ENCODE results near the gene SIGLEC10.
"Not testable (repeated sequence)": the region's sequence is repeated elsewhere in the genome, so short reads cannot be mapped to it uniquely, and the experiment has no call there.

SIGLEC10 gene

DNA sequence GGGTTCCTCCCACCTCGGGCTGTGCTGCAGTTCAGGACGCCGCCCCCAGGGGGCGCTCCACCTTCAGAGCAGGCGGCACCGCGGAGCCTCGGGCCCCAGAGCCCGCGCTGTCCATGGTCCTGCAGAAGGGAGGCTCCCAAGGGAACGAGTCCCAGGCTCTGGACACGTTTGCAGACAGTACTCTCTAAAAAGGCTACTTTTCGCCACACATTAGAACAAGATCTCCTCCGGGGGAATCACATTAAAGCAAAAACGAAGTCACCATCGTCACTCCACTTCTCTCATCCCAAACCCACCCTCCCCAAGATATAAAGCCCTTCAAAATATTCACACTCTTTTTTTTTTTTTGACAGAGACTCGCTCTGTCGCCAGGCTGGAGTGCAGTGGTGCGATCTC is 4.6 kb upstream of the SIGLEC10 start:
- no peaks in the 10 kb centered on the region for H3K79me1 ChIP-seq (ENCODE audit: low read length)
- no peaks in the 10 kb centered on the region for H3K79me2 ChIP-seq (ENCODE audit: control insufficient read depth, insufficient read depth, low read length, poor library complexity)
- H3K14ac ChIP-seq (ENCODE audit: low read length): no peak overlapping the region
- H3K4ac ChIP-seq (ENCODE audit: low read depth, low read length): no peak overlapping the region
- H3K27ac ChIP-seq (ENCODE audit: low read depth, low read length): no peak overlapping the region
- no peak overlapping the region for H2BK120ac ChIP-seq (ENCODE audit: insufficient read depth, low read length, poor library complexity)
- no peak overlapping the region for H2BK5ac ChIP-seq (ENCODE audit: low read depth, low read length, poor library complexity)
- no CpG with 5 or more reads among the region's 19 CpGs for WGBS (ENCODE audit: extremely low coverage, insufficient coverage, insufficient read length)
- H2AFZ ChIP-seq (ENCODE audit: insufficient read depth, low read length, poor library complexity): no peak overlapping the region
- H3K27me3 ChIP-seq (ENCODE audit: insufficient read depth, low read length): no peaks in the 10 kb centered on the region
- peaks cover 8% of the 10 kb centered on the region for H3K9me3 ChIP-seq (ENCODE audit: insufficient read depth, low read depth, low read length)
- H4K8ac ChIP-seq (ENCODE audit: low read depth, low read length): no peak overlapping the region
- no peak overlapping the region for H4K12ac ChIP-seq (ENCODE audit: low read depth, low read length)
- no peak overlapping the region for H2AK5ac ChIP-seq (ENCODE audit: low read length)
- no peak overlapping the region for H3K4me3 ChIP-seq (ENCODE audit: low read depth, low read length)
- no peak overlapping the region for H3K4me2 ChIP-seq (ENCODE audit: low read length)
- H2BK12ac ChIP-seq (ENCODE audit: low read length): no peak overlapping the region
- no peak overlapping the region for H3K18ac ChIP-seq (ENCODE audit: low read length)
- H3K23ac ChIP-seq (ENCODE audit: low read length): no peak overlapping the region
- DNase-seq: peak; percentile 77 to 96
- no peaks in the 10 kb centered on the region for H3K4me1 ChIP-seq (ENCODE audit: control insufficient read depth in 1 of 2, insufficient read depth in 2 of 2, low read length in 2 of 2)
- no peak overlapping the region for H3K9ac ChIP-seq (ENCODE audit: low read length)
- H4K91ac ChIP-seq (ENCODE audit: low read depth, low read length): no peak overlapping the region
- no peaks in the 10 kb centered on the region for H3K36me3 ChIP-seq (ENCODE audit: control insufficient read depth in 1 of 2, insufficient read depth in 2 of 2, low read length in 2 of 2)

DNA sequence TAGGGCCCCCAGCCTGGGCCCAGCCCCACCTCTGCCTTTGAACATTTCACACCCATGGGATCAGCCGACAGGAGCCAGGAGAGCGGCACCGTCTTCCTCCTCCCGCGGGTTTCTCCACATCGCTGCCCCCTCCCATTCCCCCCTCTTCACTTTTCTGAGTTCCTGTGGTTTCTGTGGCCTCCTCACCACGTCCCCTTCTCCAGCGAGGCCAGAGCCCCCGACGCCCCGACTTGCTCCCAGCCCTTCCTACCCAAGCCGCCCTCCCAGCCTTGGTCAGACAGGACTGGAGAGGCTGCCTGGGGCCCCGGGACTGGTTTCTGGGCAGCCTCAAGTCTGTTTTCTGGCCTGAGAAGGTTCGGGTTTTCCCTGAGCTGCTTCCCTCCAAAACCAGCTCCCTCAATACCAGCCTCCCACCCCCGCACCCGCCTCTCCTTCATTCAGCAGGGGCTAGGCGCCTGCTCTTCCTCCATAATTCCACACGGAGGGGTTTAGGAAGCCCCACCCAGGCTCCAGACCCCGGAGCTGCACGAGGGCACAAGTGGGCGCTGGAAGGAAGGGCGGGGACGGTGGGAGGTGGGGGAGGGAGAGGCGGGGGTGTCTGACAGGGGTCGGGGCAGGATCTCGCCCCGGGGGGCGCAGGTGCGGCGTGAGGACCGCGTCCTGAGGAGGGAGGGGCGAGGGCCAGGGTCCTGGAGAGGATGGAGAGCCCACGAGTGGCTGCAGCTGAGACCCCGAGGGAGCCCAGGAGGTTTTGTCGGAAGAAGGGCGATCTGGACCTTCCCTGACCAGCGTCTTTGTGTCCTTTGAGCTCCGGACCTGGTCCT is 4.0 kb upstream of the SIGLEC10 start:
- no peak overlapping the region for H4K91ac ChIP-seq (ENCODE audit: low read depth, low read length)
- peak overlapping the region; percentile 23 for H3K4me3 ChIP-seq (ENCODE audit: low read depth, low read length)
- no peak overlapping the region for H3K18ac ChIP-seq (ENCODE audit: low read length)
- no peak overlapping the region for H2BK5ac ChIP-seq (ENCODE audit: low read depth, low read length, poor library complexity)
- no peak overlapping the region for H3K27ac ChIP-seq (ENCODE audit: low read depth, low read length)
- H3K4ac ChIP-seq (ENCODE audit: low read depth, low read length): no peak overlapping the region
- no peak overlapping the region for H3K9ac ChIP-seq (ENCODE audit: low read length)
- H3K14ac ChIP-seq (ENCODE audit: low read length): no peak overlapping the region
- no peaks in the 10 kb centered on the region for H3K4me1 ChIP-seq (ENCODE audit: control insufficient read depth in 1 of 2, insufficient read depth in 2 of 2, low read length in 2 of 2)
- H4K8ac ChIP-seq (ENCODE audit: low read depth, low read length): no peak overlapping the region
- no peak overlapping the region for H2BK120ac ChIP-seq (ENCODE audit: insufficient read depth, low read length, poor library complexity)
- no peaks in the 10 kb centered on the region for H3K79me1 ChIP-seq (ENCODE audit: low read length)
- no peak overlapping the region for H4K12ac ChIP-seq (ENCODE audit: low read depth, low read length)
- no peak overlapping the region for H3K23ac ChIP-seq (ENCODE audit: low read length)
- no peaks in the 10 kb centered on the region for H3K36me3 ChIP-seq (ENCODE audit: control insufficient read depth in 1 of 2, insufficient read depth in 2 of 2, low read length in 2 of 2)
- H3K4me2 ChIP-seq (ENCODE audit: low read length): no peak overlapping the region
- no peak overlapping the region for H2AFZ ChIP-seq (ENCODE audit: insufficient read depth, low read length, poor library complexity)
- peaks cover 6% of the 10 kb centered on the region for H3K9me3 ChIP-seq (ENCODE audit: insufficient read depth, low read depth, low read length)
- H2BK12ac ChIP-seq (ENCODE audit: low read length): no peak overlapping the region
- H2AK5ac ChIP-seq (ENCODE audit: low read length): no peak overlapping the region
- no peaks in the 10 kb centered on the region for H3K27me3 ChIP-seq (ENCODE audit: insufficient read depth, low read length)
- no peak for DNase-seq
- WGBS (ENCODE audit: extremely low coverage, insufficient coverage, insufficient read length): no CpG with 5 or more reads among the region's 39 CpGs
- no peaks in the 10 kb centered on the region for H3K79me2 ChIP-seq (ENCODE audit: control insufficient read depth, insufficient read depth, low read length, poor library complexity)

DNA sequence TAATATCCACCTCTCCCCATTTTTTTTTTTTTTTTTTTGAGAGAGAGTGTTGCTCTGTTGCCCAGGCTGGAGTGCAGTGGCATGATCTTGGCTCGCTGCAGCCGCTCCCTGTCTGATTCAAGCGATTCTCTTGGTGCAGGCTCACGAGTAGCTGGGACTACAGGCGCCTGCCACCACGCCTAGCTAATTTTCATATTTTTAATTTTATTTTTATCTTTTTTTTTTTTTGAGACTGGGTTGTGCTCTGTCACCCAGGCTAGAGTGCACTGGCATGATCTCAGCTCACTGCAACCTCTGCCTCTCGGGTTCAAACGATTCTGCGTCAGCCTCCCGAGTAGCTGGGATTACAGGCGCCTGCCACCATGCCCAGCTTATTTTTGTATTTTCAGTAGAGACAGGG is 3.1 kb upstream of the SIGLEC10 start:
- H3K79me1 ChIP-seq (ENCODE audit: low read length); H3K36me3 ChIP-seq (ENCODE audit: control insufficient read depth in 1 of 2, insufficient read depth in 2 of 2, low read length in 2 of 2); H2AFZ ChIP-seq (ENCODE audit: insufficient read depth, low read length, poor library complexity); H3K4me2 ChIP-seq (ENCODE audit: low read length); H3K4ac ChIP-seq (ENCODE audit: low read depth, low read length); DNase-seq; H3K79me2 ChIP-seq (ENCODE audit: control insufficient read depth, insufficient read depth, low read length, poor library complexity); H4K12ac ChIP-seq (ENCODE audit: low read depth, low read length); H2BK12ac ChIP-seq (ENCODE audit: low read length); H3K18ac ChIP-seq (ENCODE audit: low read length); H3K14ac ChIP-seq (ENCODE audit: low read length); H3K9ac ChIP-seq (ENCODE audit: low read length); H3K4me1 ChIP-seq (ENCODE audit: control insufficient read depth in 1 of 2, insufficient read depth in 2 of 2, low read length in 2 of 2); H4K91ac ChIP-seq (ENCODE audit: low read depth, low read length); H3K23ac ChIP-seq (ENCODE audit: low read length); H2AK5ac ChIP-seq (ENCODE audit: low read length); H4K8ac ChIP-seq (ENCODE audit: low read depth, low read length); H3K9me3 ChIP-seq (ENCODE audit: insufficient read depth, low read depth, low read length); H2BK120ac ChIP-seq (ENCODE audit: insufficient read depth, low read length, poor library complexity); H3K27ac ChIP-seq (ENCODE audit: low read depth, low read length); H2BK5ac ChIP-seq (ENCODE audit: low read depth, low read length, poor library complexity); H3K27me3 ChIP-seq (ENCODE audit: insufficient read depth, low read length); H3K4me3 ChIP-seq (ENCODE audit: low read depth, low read length): not testable (repeated sequence)
- WGBS (ENCODE audit: extremely low coverage, insufficient coverage, insufficient read length): no CpG with 5 or more reads among the region's 11 CpGs

DNA sequence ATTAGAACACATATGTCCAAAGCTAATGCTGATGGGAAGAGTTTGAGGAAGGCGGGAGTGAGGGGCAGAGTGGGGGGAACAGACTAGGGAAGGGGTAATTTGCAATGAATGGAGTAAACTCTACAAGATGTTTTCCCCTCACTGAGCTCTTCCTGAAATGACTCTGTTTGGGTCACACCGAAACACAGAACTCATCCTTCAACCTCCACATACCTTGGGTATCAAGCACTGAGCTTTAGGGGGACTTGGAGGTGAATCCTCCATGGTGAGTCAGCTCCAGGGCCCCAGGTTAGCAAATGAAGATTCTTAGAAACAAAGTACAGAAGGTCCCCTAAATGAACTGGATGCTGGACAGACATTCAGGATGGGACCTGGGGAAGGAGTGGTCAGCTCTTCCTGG is 1.3 kb upstream of the SIGLEC10 start:
- no peaks in the 10 kb centered on the region for H3K4me1 ChIP-seq (ENCODE audit: control insufficient read depth in 1 of 2, insufficient read depth in 2 of 2, low read length in 2 of 2)
- no peak overlapping the region for H2BK12ac ChIP-seq (ENCODE audit: low read length)
- H3K18ac ChIP-seq (ENCODE audit: low read length): no peak overlapping the region
- H3K27ac ChIP-seq (ENCODE audit: low read depth, low read length): no peak overlapping the region
- no peak overlapping the region for H4K8ac ChIP-seq (ENCODE audit: low read depth, low read length)
- no peaks in the 10 kb centered on the region for H3K79me2 ChIP-seq (ENCODE audit: control insufficient read depth, insufficient read depth, low read length, poor library complexity)
- H3K4ac ChIP-seq (ENCODE audit: low read depth, low read length): no peak overlapping the region
- no peak overlapping the region for H2BK120ac ChIP-seq (ENCODE audit: insufficient read depth, low read length, poor library complexity)
- no peaks in the 10 kb centered on the region for H3K79me1 ChIP-seq (ENCODE audit: low read length)
- no peak overlapping the region for H2AK5ac ChIP-seq (ENCODE audit: low read length)
- H3K23ac ChIP-seq (ENCODE audit: low read length): no peak overlapping the region
- DNase-seq: no peak
- H2BK5ac ChIP-seq (ENCODE audit: low read depth, low read length, poor library complexity): no peak overlapping the region
- H4K91ac ChIP-seq (ENCODE audit: low read depth, low read length): no peak overlapping the region
- H4K12ac ChIP-seq (ENCODE audit: low read depth, low read length): no peak overlapping the region
- H3K9me3 ChIP-seq (ENCODE audit: insufficient read depth, low read depth, low read length): no peaks in the 10 kb centered on the region
- H3K4me3 ChIP-seq (ENCODE audit: low read depth, low read length): no peak overlapping the region
- no peak overlapping the region for H3K4me2 ChIP-seq (ENCODE audit: low read length)
- H3K27me3 ChIP-seq (ENCODE audit: insufficient read depth, low read length): no peaks in the 10 kb centered on the region
- H2AFZ ChIP-seq (ENCODE audit: insufficient read depth, low read length, poor library complexity): no peak overlapping the region
- no peaks in the 10 kb centered on the region for H3K36me3 ChIP-seq (ENCODE audit: control insufficient read depth in 1 of 2, insufficient read depth in 2 of 2, low read length in 2 of 2)
- H3K14ac ChIP-seq (ENCODE audit: low read length): no peak overlapping the region
- H3K9ac ChIP-seq (ENCODE audit: low read length): no peak overlapping the region
- no CpG with 5 or more reads among the region's 2 CpGs for WGBS (ENCODE audit: extremely low coverage, insufficient coverage, insufficient read length)

Measured in trophoblast cell (in vitro differentiated cells and primary cell).